Measurements from ENCODE around the gene CYP24A1. TPM values are rescaled to one million over a fixed set of nuclear protein-coding genes. Genes with fewer than 3 reads are reported as not detected.
A peak's percentile ranks its signal among the peaks of the same experiment; 100 is the strongest.

Gene CYP24A1
- total and polyA plus RNA-seq, 2 of the 13 experiments (the other 11 are each of a cell fraction or from before 2014, with no cell fraction given), result 9.4 to 32.7 TPM

GRCh38 chr20:54197621-54198604 lies 24.1 kb upstream of the CYP24A1 start (continued):
- TF ChIP-seq ZBTB10 (CRISPR knock-in tag; IDR thresholded peaks at IDR 0.05; ENCODE audit: borderline replicate concordance) (no peak), DPF2 (CRISPR knock-in tag; IDR thresholded peaks at IDR 0.05; ENCODE audit: borderline replicate concordance, low read depth) (no peak), ZNF782 (CRISPR knock-in tag; IDR thresholded peaks at IDR 0.05; ENCODE audit: borderline replicate concordance) (no peak), SOX5 (CRISPR knock-in tag; IDR thresholded peaks at IDR 0.05; ENCODE audit: borderline replicate concordance) (peak; percentile 62), ZBTB7B (CRISPR knock-in tag; IDR thresholded peaks at IDR 0.05) (no peak), XRCC5 (optimal IDR thresholded peaks at IDR 0.05; ENCODE audit: low read length) (peak; percentile 27), ZNF12 (CRISPR knock-in tag; IDR thresholded peaks at IDR 0.05) (peak; percentile 87), PHF5A (CRISPR knock-in tag; IDR thresholded peaks at IDR 0.05; ENCODE audit: low read depth, unreplicated experiment) (peak; percentile 64), ZNF343 (CRISPR knock-in tag; IDR thresholded peaks at IDR 0.05) (no peak), ZNF335 (CRISPR knock-in tag; IDR thresholded peaks at IDR 0.05) (no peak), GLI4 (CRISPR knock-in tag; IDR thresholded peaks at IDR 0.05; ENCODE audit: borderline replicate concordance) (0 out of 2 replicates have a peak, but pooled peaks have one; percentile 43), ZNF256 (CRISPR knock-in tag; conservative IDR thresholded peaks at IDR 0.05) (no peak), RAD21 (CRISPR knock-in tag; IDR thresholded peaks at IDR 0.05) (peak; percentile 99), FOSL2 (CRISPR knock-in tag; IDR thresholded peaks at IDR 0.05) (peak; percentile 54; the same call in 1 of the 2 replicates), ZFAT (CRISPR knock-in tag; conservative IDR thresholded peaks at IDR 0.05) (no peak), MIER3 (CRISPR knock-in tag; IDR thresholded peaks at IDR 0.05; ENCODE audit: borderline replicate concordance) (0 out of 2 replicates have a peak, but pooled peaks have one; percentile 37), PRDM10 (CRISPR knock-in tag; IDR thresholded peaks at IDR 0.05; ENCODE audit: low read depth) (peak; percentile 45), ATM (IDR thresholded peaks at IDR 0.05; ENCODE audit: borderline replicate concordance) (no peak), TMF1 (CRISPR knock-in tag; IDR thresholded peaks at IDR 0.05; ENCODE audit: low read depth) (0 out of 2 replicates have a peak, but pooled peaks have one; percentile 43), MLXIP (CRISPR knock-in tag; IDR thresholded peaks at IDR 0.05; ENCODE audit: borderline replicate concordance) (no peak)
